ENCODE measurements around the gene MPND.

GRCh38 chr19:4405977-4406376, 62.6 kb downstream of the MPND start:
- TF ChIP-seq POLR2A (IDR thresholded peaks at IDR 0.05) (no peak), EP300 (IDR thresholded peaks at IDR 0.05) (no peak), CTCF (IDR thresholded peaks at IDR 0.05) (no peak), POLR2AphosphoS5 (IDR thresholded peaks at IDR 0.05) (no peak)

Data from stomach (tissue), 4 donors.